ENCODE results near the gene LRRC10.
"Not testable (repeated sequence)": the region's sequence is repeated elsewhere in the genome, so short reads cannot be mapped to it uniquely, and the experiment has no call there.

Gene LRRC10

GRCh38 chr12:69616025-69616424 is 5.3 kb upstream of the LRRC10 start:
- DNase-seq (ENCODE audit: low read depth): no peak

- DNase-seq (ENCODE audit: low read depth): no peak
These were observed 2.6 kb upstream of the LRRC10 start for GRCh38 chr12:69613351-69613750.

GRCh38 chr12:69610126-69610525 is 581 bp downstream of the LRRC10 start:
- no peak for DNase-seq (ENCODE audit: low read depth)

GRCh38 chr12:69608114-69608513 is 2.6 kb downstream of the LRRC10 start:
- DNase-seq (ENCODE audit: low read depth): no peak

- not testable (repeated sequence) for DNase-seq (ENCODE audit: low read depth)
These were observed 6.4 kb downstream of the LRRC10 start for GRCh38 chr12:69604275-69604674.

GRCh38 chr12:69603556-69603955 is 7.2 kb downstream of the LRRC10 start:
- not testable (repeated sequence) for DNase-seq (ENCODE audit: low read depth)

- no peak for DNase-seq (ENCODE audit: low read depth)
These were observed 7.8 kb downstream of the LRRC10 start for GRCh38 chr12:69602954-69603353.

- no peak for DNase-seq (ENCODE audit: low read depth)
These were observed 8.6 kb downstream of the LRRC10 start for GRCh38 chr12:69601962-69602685.

- DNase-seq (ENCODE audit: low read depth): no peak
These were observed 9.9 kb downstream of the LRRC10 start for GRCh38 chr12:69600804-69601203.

- DNase-seq (ENCODE audit: low read depth): no peak
These were observed 12.4 kb downstream of the LRRC10 start for GRCh38 chr12:69598174-69598753.

- no peak for DNase-seq (ENCODE audit: low read depth)
These were observed 15.0 kb downstream of the LRRC10 start for GRCh38 chr12:69595689-69596088.

- no peak for DNase-seq (ENCODE audit: low read depth)
These were observed 21.6 kb downstream of the LRRC10 start for GRCh38 chr12:69589082-69589481.

GRCh38 chr12:69588527-69588926 is 22.2 kb downstream of the LRRC10 start:
- no peak for DNase-seq (ENCODE audit: low read depth)

- DNase-seq (ENCODE audit: low read depth): peak; percentile 95
These were observed 25.3 kb downstream of the LRRC10 start, which contains the start of gene CCT2 for GRCh38 chr12:69585189-69586062. Gene CCT2, plus strand, starts transcription at chr12:69585459. Its CDS starts 63 bp downstream, at chr12:69585522.

- no peak for DNase-seq (ENCODE audit: low read depth)
These were observed 27.5 kb downstream of the LRRC10 start for GRCh38 chr12:69583203-69583602.

GRCh38 chr12:69580074-69580473 is 30.6 kb downstream of the LRRC10 start:
- no peak for DNase-seq (ENCODE audit: low read depth)

- no peak for DNase-seq (ENCODE audit: low read depth)
These were observed 31.7 kb downstream of the LRRC10 start for GRCh38 chr12:69579029-69579428.

GRCh38 chr12:69578283-69578682 is 32.4 kb downstream of the LRRC10 start:
- no peak for DNase-seq (ENCODE audit: low read depth)

- DNase-seq (ENCODE audit: low read depth): no peak
These were observed 35.4 kb downstream of the LRRC10 start for GRCh38 chr12:69575346-69575745.

GRCh38 chr12:69570545-69571399 is 39.9 kb downstream of the LRRC10 start:
- DNase-seq (ENCODE audit: low read depth): peak; percentile 16

- DNase-seq (ENCODE audit: low read depth): no peak
These were observed 40.6 kb downstream of the LRRC10 start for GRCh38 chr12:69570000-69570516.

- DNase-seq (ENCODE audit: low read depth): no peak
These were observed 41.5 kb downstream of the LRRC10 start for GRCh38 chr12:69569236-69569635.

Measured in stimulated activated CD8-positive, alpha-beta memory T cell treated with anti-CD3 and anti-CD28 coated beads, Interleukin-4, amount 100 ng/mL, for 24 hours (primary cell).